ENCODE measurements around the gene RALGAPA2. TPM values are rescaled to one million over a fixed set of nuclear protein-coding genes. Genes with fewer than 3 reads are reported as not detected.

Gene RALGAPA2
- total and polyA plus RNA-seq, 2 donors (not counting 1 experiment from before 2014, with no cell fraction given) = 1.2 to 7.6 TPM

GRCh38 chr20:20720158-20720557, 7.7 kb upstream of the RALGAPA2 start:
- Histone ChIP-seq H3K27ac (ENCODE audit: insufficient read depth, low read length) (no peak overlapping the region), H2AFZ (ENCODE audit: low read length) (no peak overlapping the region), H3K27me3 (ENCODE audit: control insufficient read depth, insufficient read depth, low read length) (no peaks in the 10 kb centered on the region), H3K79me2 (ENCODE audit: control insufficient read depth, insufficient read depth, low read length) (no peaks in the 10 kb centered on the region), H3K9me3 (ENCODE audit: control insufficient read depth, insufficient read depth, low read depth, low read length) (no peaks in the 10 kb centered on the region), H4K20me1 (ENCODE audit: control insufficient read depth, extremely low read depth, insufficient read depth, low read length) (no peaks in the 10 kb centered on the region), H3K4me1 (ENCODE audit: control insufficient read depth, extremely low read depth, insufficient read depth, low read length) (no peaks in the 10 kb centered on the region), H3K4me2 (ENCODE audit: extremely low read depth, insufficient read depth, low read length) (no peak overlapping the region), H3K4me3 (replicated peaks in 1 of 4; ENCODE audit: control extremely low read depth in 1 of 4, insufficient read depth in 1 of 4, low read depth in 3 of 4, low read length in 4 of 4) (no peak overlapping the region), H3K9ac (ENCODE audit: insufficient read depth, low read length) (no peak overlapping the region), H3K36me3 (ENCODE audit: control insufficient read depth, insufficient read depth, low read length) (no peaks in the 10 kb centered on the region)
- DNase-seq (ENCODE audit: low read depth in 2 of 2) = no peak
- no peak for TF ChIP-seq EZH2 (IDR thresholded peaks at IDR 0.05; ENCODE audit: low read length, missing control alignments)
- no peak for TF ChIP-seq CTCF (conservative IDR thresholded peaks at IDR 0.05 in 1 of 2, IDR thresholded peaks at IDR 0.05 in 1 of 2; ENCODE audit: low read depth in 1 of 2, low read length in 2 of 2)

GRCh38 chr20:20719411-20719810, 7.0 kb upstream of the RALGAPA2 start:
- no peak overlapping the region for H3K4me2 ChIP-seq (ENCODE audit: extremely low read depth, insufficient read depth, low read length)
- no peak overlapping the region for H3K27ac ChIP-seq (ENCODE audit: insufficient read depth, low read length)
- H2AFZ ChIP-seq (ENCODE audit: low read length) = no peak overlapping the region

GRCh38 chr20:20713244-20713765, 861 bp upstream of the RALGAPA2 start:
- Histone ChIP-seq H3K27ac (ENCODE audit: insufficient read depth, low read length) (no peak overlapping the region), H3K9me3 (ENCODE audit: control insufficient read depth, insufficient read depth, low read depth, low read length) (no peaks in the 10 kb centered on the region)
- no peak for DNase-seq (ENCODE audit: low read depth in 2 of 2)

More at GRCh38 chr20:20719411-20719810, 7.0 kb upstream of the RALGAPA2 start:
- no peak for TF ChIP-seq CTCF (conservative IDR thresholded peaks at IDR 0.05 in 1 of 2, IDR thresholded peaks at IDR 0.05 in 1 of 2; ENCODE audit: low read depth in 1 of 2, low read length in 2 of 2)
- TF ChIP-seq EZH2 (IDR thresholded peaks at IDR 0.05; ENCODE audit: low read length, missing control alignments) = no peak
- Histone ChIP-seq H3K27me3 (ENCODE audit: control insufficient read depth, insufficient read depth, low read length) (no peaks in the 10 kb centered on the region), H3K4me3 (replicated peaks in 1 of 4; ENCODE audit: control extremely low read depth in 1 of 4, insufficient read depth in 1 of 4, low read depth in 3 of 4, low read length in 4 of 4) (no peak overlapping the region), H4K20me1 (ENCODE audit: control insufficient read depth, extremely low read depth, insufficient read depth, low read length) (no peaks in the 10 kb centered on the region), H3K9me3 (ENCODE audit: control insufficient read depth, insufficient read depth, low read depth, low read length) (no peaks in the 10 kb centered on the region), H3K9ac (ENCODE audit: insufficient read depth, low read length) (no peak overlapping the region), H3K4me1 (ENCODE audit: control insufficient read depth, extremely low read depth, insufficient read depth, low read length) (no peaks in the 10 kb centered on the region), H3K36me3 (ENCODE audit: control insufficient read depth, insufficient read depth, low read length) (no peaks in the 10 kb centered on the region), H3K79me2 (ENCODE audit: control insufficient read depth, insufficient read depth, low read length) (no peaks in the 10 kb centered on the region)
- DNase-seq (ENCODE audit: low read depth in 2 of 2) = no peak

More at GRCh38 chr20:20713244-20713765, 861 bp upstream of the RALGAPA2 start:
- H3K4me2 ChIP-seq (ENCODE audit: extremely low read depth, insufficient read depth, low read length) = peak overlapping the region; percentile 89
- no peak for TF ChIP-seq CTCF (conservative IDR thresholded peaks at IDR 0.05 in 1 of 2, IDR thresholded peaks at IDR 0.05 in 1 of 2; ENCODE audit: low read depth in 1 of 2, low read length in 2 of 2)
- TF ChIP-seq EZH2 (IDR thresholded peaks at IDR 0.05; ENCODE audit: low read length, missing control alignments) = no peak
- peak overlapping the region; percentile 95 for H2AFZ ChIP-seq (ENCODE audit: low read length)
- H3K36me3 ChIP-seq (ENCODE audit: control insufficient read depth, insufficient read depth, low read length) = no peaks in the 10 kb centered on the region
- no peak overlapping the region for H3K9ac ChIP-seq (ENCODE audit: insufficient read depth, low read length)
- no peaks in the 10 kb centered on the region for H3K4me1 ChIP-seq (ENCODE audit: control insufficient read depth, extremely low read depth, insufficient read depth, low read length)
- no peaks in the 10 kb centered on the region for H3K27me3 ChIP-seq (ENCODE audit: control insufficient read depth, insufficient read depth, low read length)
- H3K79me2 ChIP-seq (ENCODE audit: control insufficient read depth, insufficient read depth, low read length) = no peaks in the 10 kb centered on the region
- H3K4me3 ChIP-seq (replicated peaks in 1 of 4; ENCODE audit: control extremely low read depth in 1 of 4, insufficient read depth in 1 of 4, low read depth in 3 of 4, low read length in 4 of 4) = peak overlapping the region in 3 of 4 experiments; percentile 52 to 90 (median 57)
- H4K20me1 ChIP-seq (ENCODE audit: control insufficient read depth, extremely low read depth, insufficient read depth, low read length) = no peaks in the 10 kb centered on the region
